RWPE1 (cell line): ENCODE results near the gene EXT2.

Experiments used
- CTCF ChIA-PET: fragments of 350-600 bp; sonication (Branson Sonifier 250); formaldehyde crosslinking; extraction: SDS; loops from one replicate; lab custom pipeline; 2021; lab: Yijun Ruan, JAX
- POLR2A ChIA-PET: fragments of 400-600 bp; formaldehyde crosslinking; extraction: SDS; loops from one replicate; lab custom pipeline; 2020; ENCODE audit warnings: antibody characterized with exemption; ENCODE audit not compliant: low non-redundant PET; lab: Yijun Ruan, JAX
- DNase-seq: peaks from one replicate; pipeline ENCODE4 v3.0.0; 2012; ENCODE audit warnings: low spot score
- H3K27ac ChIP-seq: fragments of 450-650 bp; 2 replicates; pipeline ENCODE4 v1.5.1; 2017
- CTCF ChIP-seq: fragments of 450-650 bp; conservative IDR thresholded peaks from 2 replicates; pipeline ENCODE4 v1.5.1; 2017; ENCODE audit warnings: low read depth, mild to moderate bottlenecking

EXT2 gene

GRCh38 chr11:44159848-44160721, 64.6 kb downstream of the EXT2 start:
- TF ChIP-seq CTCF, result no peak
- POLR2A ChIA-PET, result no interaction called here
- H3K27ac ChIP-seq, result no peak overlapping the region
- CTCF ChIA-PET, result interaction anchor here (0.7 kb wide), 1 partner anchor 83 kb away, joined by 4 read pairs; no protein-coding TSS in a partner anchor
- no peak for DNase-seq

- CTCF ChIA-PET, result interaction anchor here (0.6 to 1.2 kb wide), 3 partner anchors 42 to 114 kb away, joined by 3 to 5 read pairs (median 3); no protein-coding TSS in a partner anchor
- no peak for DNase-seq
- POLR2A ChIA-PET, result interaction anchor here (0.6 kb wide), 1 partner anchor 60 kb away, joined by 4 read pairs; no protein-coding TSS in a partner anchor
- H3K27ac ChIP-seq, result no peak overlapping the region
- TF ChIP-seq CTCF, result no peak
These were observed 66.5 kb downstream of the EXT2 start for GRCh38 chr11:44162004-44162403.

GRCh38 chr11:44162662-44163061, 67.2 kb downstream of the EXT2 start:
- no peak for TF ChIP-seq CTCF
- POLR2A ChIA-PET, result interaction anchor here (0.6 kb wide), 1 partner anchor 61 kb away, joined by 4 read pairs; no protein-coding TSS in a partner anchor
- no peak overlapping the region for H3K27ac ChIP-seq
- DNase-seq, result no peak
- CTCF ChIA-PET, result interaction anchor here (0.6 to 1.2 kb wide), 3 partner anchors 43 to 114 kb away, joined by 3 to 5 read pairs (median 3); no protein-coding TSS in a partner anchor

- TF ChIP-seq CTCF, result no peak
- CTCF ChIA-PET, result interaction anchor here (0.7 kb wide), 1 partner anchor 12 kb away, joined by 7 read pairs; no protein-coding TSS in a partner anchor
These were observed 70.0 kb downstream of the EXT2 start for GRCh38 chr11:44165432-44165831.

GRCh38 chr11:44167046-44167445, 71.6 kb downstream of the EXT2 start:
- no peak for DNase-seq
- TF ChIP-seq CTCF, result no peak
- POLR2A ChIA-PET, result no interaction called here
- CTCF ChIA-PET, result interaction anchor here (0.6 kb wide), 1 partner anchor 12 kb away, joined by 3 read pairs; no protein-coding TSS in a partner anchor
- no peak overlapping the region for H3K27ac ChIP-seq

More at GRCh38 chr11:44165432-44165831, 70.0 kb downstream of the EXT2 start:
- no peak for DNase-seq
- POLR2A ChIA-PET, result no interaction called here
- no peak overlapping the region for H3K27ac ChIP-seq

GRCh38 chr11:44171518-44171917, 76.0 kb downstream of the EXT2 start:
- ChIA-PET POLR2A (no interaction called here), CTCF (interaction anchor here (0.6 to 0.8 kb wide), 3 partner anchors 10 to 77 kb away, joined by 3 read pairs; no protein-coding TSS in a partner anchor)
- TF ChIP-seq CTCF, result no peak
- H3K27ac ChIP-seq, result no peak overlapping the region
- no peak for DNase-seq
